ENCODE results near the gene CD200R1L. TPM values are rescaled to one million over a fixed set of nuclear protein-coding genes. Genes with fewer than 3 reads are reported as not detected.

CD200R1L gene
- total RNA-seq, 4 donors from 2014 or later: not detected

- intact Hi-C loops (cut with DNase I): no loop called here
- H3K27ac ChIP-seq: peak overlapping the region; percentile 47 to 75 (median 58)
- DNase-seq: no peak
These were observed 76.5 kb downstream of the CD200R1L start for GRCh38 chr3:112770032-112770626.

GRCh38 chr3:112769286-112769978, 77.2 kb downstream of the CD200R1L start:
- no peak for DNase-seq
- H3K36me3 ChIP-seq: no peaks in the 10 kb centered on the region
- intact Hi-C loops (cut with DNase I): no loop called here
- H3K4me1 ChIP-seq: peaks cover 1 to 55% (median 14%) of the 10 kb centered on the region in 3 donors
- H3K27me3 ChIP-seq: no peaks in the 10 kb centered on the region
- peak overlapping the region; percentile 47 to 75 (median 58) for H3K27ac ChIP-seq
- TF ChIP-seq POLR2A (IDR thresholded peaks at IDR 0.05): no peak
- TF ChIP-seq CTCF (IDR thresholded peaks at IDR 0.05): no peak
- H3K4me3 ChIP-seq: no peak overlapping the region
- no peaks in the 10 kb centered on the region for H3K9me3 ChIP-seq
- 43 to 88% methylated on average over 1 of the region's 1 CpG for WGBS, 2 donors

More at GRCh38 chr3:112770032-112770626, 76.5 kb downstream of the CD200R1L start:
- Histone ChIP-seq H3K9me3 (no peaks in the 10 kb centered on the region), H3K27me3 (no peaks in the 10 kb centered on the region), H3K4me1 (peaks cover 8 to 62% (median 19%) of the 10 kb centered on the region in 3 donors), H3K36me3 (no peaks in the 10 kb centered on the region), H3K4me3 (no peak overlapping the region)
- no peak for TF ChIP-seq POLR2A (IDR thresholded peaks at IDR 0.05)
- TF ChIP-seq CTCF (IDR thresholded peaks at IDR 0.05): no peak
- WGBS, 2 donors: 41 to 67% methylated on average over 2 to 3 of the region's 3 CpGs

GRCh38 chr3:112767777-112768176, 78.9 kb downstream of the CD200R1L start:
- TF ChIP-seq POLR2A (IDR thresholded peaks at IDR 0.05): no peak
- TF ChIP-seq CTCF (IDR thresholded peaks at IDR 0.05): no peak
- H3K4me3 ChIP-seq: no peak overlapping the region
- 60 to 72% methylated on average over 2 of the region's 2 CpGs for WGBS, 2 donors
- H3K9me3 ChIP-seq: no peaks in the 10 kb centered on the region
- DNase-seq: no peak
- intact Hi-C loops (cut with DNase I): no loop called here
- no peaks in the 10 kb centered on the region for H3K36me3 ChIP-seq
- H3K27ac ChIP-seq: no peak overlapping the region
- no peaks in the 10 kb centered on the region for H3K27me3 ChIP-seq
- H3K4me1 ChIP-seq: peaks cover 0 to 39% (median 0%) of the 10 kb centered on the region in 3 donors

- no peak overlapping the region for H3K4me3 ChIP-seq
- 85 to 87% methylated on average over 2 of the region's 2 CpGs for WGBS, 2 donors
- no peak for DNase-seq
- H3K36me3 ChIP-seq: no peaks in the 10 kb centered on the region
- H3K27me3 ChIP-seq: no peaks in the 10 kb centered on the region
- TF ChIP-seq POLR2A (IDR thresholded peaks at IDR 0.05) (no peak), CTCF (IDR thresholded peaks at IDR 0.05) (no peak)
- H3K9me3 ChIP-seq: no peaks in the 10 kb centered on the region
- intact Hi-C loops (cut with DNase I): no loop called here
- H3K27ac ChIP-seq: no peak overlapping the region
- H3K4me1 ChIP-seq: peaks cover 0 to 34% (median 0%) of the 10 kb centered on the region in 3 donors
These were observed 79.5 kb downstream of the CD200R1L start for GRCh38 chr3:112767177-112767576.

Other genes with a start within 250 kb of the CD200R1L start
- 10 to 100 TPM in 2 of 4 donors, 1 to 10 TPM in 2; 2.0 to 69.6 (median 13.1) TPM for gene CCDC80, start 205.7 kb downstream of the CD200R1L start, total RNA-seq
- gene CD200R1, start 128.2 kb upstream of the CD200R1L start, total RNA-seq: 1 to 10 TPM; 2.9 to 9.6 (median 4.3) TPM
- gene GTPBP8, start 144.1 kb upstream of the CD200R1L start, total RNA-seq: 10 to 100 TPM; 18.8 to 26.7 (median 20.8) TPM